ENCODE results near the gene ALDH1A1.

GRCh38 chr9:72942451-72942850 is 10.4 kb downstream of the ALDH1A1 start:
- TF ChIP-seq CTCF (IDR thresholded peaks at IDR 0.05 in 4 of 5, conservative IDR thresholded peaks at IDR 0.05 in 1 of 5) (no peak), POLR2A (IDR thresholded peaks at IDR 0.05) (no peak)
